Superior temporal gyrus (tissue), 1 donor: Measurements from ENCODE around the gene HCFC2.
A peak's percentile ranks its signal among the peaks of the same experiment; 100 is the strongest.
"Not testable (repeated sequence)": the region's sequence is repeated elsewhere in the genome, so short reads cannot be mapped to it uniquely, and the experiment has no call there.

Experiments
- DNase-seq: peaks from one replicate; pipeline ENCODE4 v3.0.0-alpha.2; 2016; ENCODE audit errors: extremely low spot score

HCFC2 gene

GRCh38 chr12:104057771-104058197 is 6.5 kb upstream of the HCFC2 start:
- no peak for DNase-seq

- no peak for DNase-seq
Measured at GRCh38 chr12:104058802-104059201, 5.5 kb upstream of the HCFC2 start.

GRCh38 chr12:104059963-104060362 is 4.4 kb upstream of the HCFC2 start:
- no peak for DNase-seq

- no peak for DNase-seq
Measured at GRCh38 chr12:104060791-104061190, 3.5 kb upstream of the HCFC2 start.

GRCh38 chr12:104063712-104064030 is 660 bp upstream of the HCFC2 start:
- DNase-seq = peak; percentile 41

GRCh38 chr12:104064842-104065427 is 604 bp downstream of the HCFC2 start:
- DNase-seq = no peak

- DNase-seq = no peak
Measured at GRCh38 chr12:104072099-104072498, 7.8 kb downstream of the HCFC2 start.

- no peak for DNase-seq
Measured at GRCh38 chr12:104073699-104074098, 9.4 kb downstream of the HCFC2 start.

- no peak for DNase-seq
Measured at GRCh38 chr12:104079024-104079423, 14.7 kb downstream of the HCFC2 start.

GRCh38 chr12:104080764-104081163 is 16.4 kb downstream of the HCFC2 start:
- DNase-seq = no peak

- DNase-seq = no peak
Measured at GRCh38 chr12:104083769-104084475, 19.6 kb downstream of the HCFC2 start.

- no peak for DNase-seq
Measured at GRCh38 chr12:104090685-104091084, 26.4 kb downstream of the HCFC2 start.

GRCh38 chr12:104091136-104091535 is 26.8 kb downstream of the HCFC2 start:
- DNase-seq = no peak

GRCh38 chr12:104094284-104094683 is 30.0 kb downstream of the HCFC2 start:
- DNase-seq = no peak

- DNase-seq = no peak
Measured at GRCh38 chr12:104095289-104095688, 31.0 kb downstream of the HCFC2 start.

- no peak for DNase-seq
Measured at GRCh38 chr12:104097954-104098353, 33.6 kb downstream of the HCFC2 start.

GRCh38 chr12:104105461-104105860 is 41.1 kb downstream of the HCFC2 start:
- no peak for DNase-seq

GRCh38 chr12:104106965-104107364 is 42.6 kb downstream of the HCFC2 start:
- no peak for DNase-seq

GRCh38 chr12:104108755-104109445 is 44.6 kb downstream of the HCFC2 start:
- DNase-seq = peak; percentile 95

GRCh38 chr12:104109446-104110271 is 45.3 kb downstream of the HCFC2 start:
- no peak for DNase-seq

GRCh38 chr12:104114834-104115586 is 50.7 kb downstream of the HCFC2 start:
- not testable (repeated sequence) for DNase-seq

- no peak for DNase-seq
Measured at GRCh38 chr12:104115587-104115975, 51.2 kb downstream of the HCFC2 start.
